Measurements from ENCODE around the gene SEMA3E. TPM values are rescaled to one million over a fixed set of nuclear protein-coding genes. Genes with fewer than 3 reads are reported as not detected.

SEMA3E gene
- total RNA-seq, 4 donors from 2014 or later = 1.5 to 5.3 (median 3.5) TPM

GRCh38 chr7:83339907-83340306, 309.0 kb downstream of the SEMA3E start:
- TF ChIP-seq, protein P1, sequence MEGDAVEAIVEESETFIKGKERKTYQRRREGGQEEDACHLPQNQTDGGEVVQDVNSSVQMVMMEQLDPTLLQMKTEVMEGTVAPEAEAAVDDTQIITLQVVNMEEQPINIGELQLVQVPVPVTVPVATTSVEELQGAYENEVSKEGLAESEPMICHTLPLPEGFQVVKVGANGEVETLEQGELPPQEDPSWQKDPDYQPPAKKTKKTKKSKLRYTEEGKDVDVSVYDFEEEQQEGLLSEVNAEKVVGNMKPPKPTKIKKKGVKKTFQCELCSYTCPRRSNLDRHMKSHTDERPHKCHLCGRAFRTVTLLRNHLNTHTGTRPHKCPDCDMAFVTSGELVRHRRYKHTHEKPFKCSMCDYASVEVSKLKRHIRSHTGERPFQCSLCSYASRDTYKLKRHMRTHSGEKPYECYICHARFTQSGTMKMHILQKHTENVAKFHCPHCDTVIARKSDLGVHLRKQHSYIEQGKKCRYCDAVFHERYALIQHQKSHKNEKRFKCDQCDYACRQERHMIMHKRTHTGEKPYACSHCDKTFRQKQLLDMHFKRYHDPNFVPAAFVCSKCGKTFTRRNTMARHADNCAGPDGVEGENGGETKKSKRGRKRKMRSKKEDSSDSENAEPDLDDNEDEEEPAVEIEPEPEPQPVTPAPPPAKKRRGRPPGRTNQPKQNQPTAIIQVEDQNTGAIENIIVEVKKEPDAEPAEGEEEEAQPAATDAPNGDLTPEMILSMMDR (IDR thresholded peaks at IDR 0.05; ENCODE audit: low read depth) = no peak

GRCh38 chr7:83338277-83338950, 310.5 kb downstream of the SEMA3E start:
- TF ChIP-seq, protein P1 (IDR thresholded peaks at IDR 0.05; ENCODE audit: low read depth) = no peak

- TF ChIP-seq, protein P1 (IDR thresholded peaks at IDR 0.05; ENCODE audit: low read depth) = no peak
Measured at GRCh38 chr7:83337050-83337449, 311.9 kb downstream of the SEMA3E start.

DNA sequence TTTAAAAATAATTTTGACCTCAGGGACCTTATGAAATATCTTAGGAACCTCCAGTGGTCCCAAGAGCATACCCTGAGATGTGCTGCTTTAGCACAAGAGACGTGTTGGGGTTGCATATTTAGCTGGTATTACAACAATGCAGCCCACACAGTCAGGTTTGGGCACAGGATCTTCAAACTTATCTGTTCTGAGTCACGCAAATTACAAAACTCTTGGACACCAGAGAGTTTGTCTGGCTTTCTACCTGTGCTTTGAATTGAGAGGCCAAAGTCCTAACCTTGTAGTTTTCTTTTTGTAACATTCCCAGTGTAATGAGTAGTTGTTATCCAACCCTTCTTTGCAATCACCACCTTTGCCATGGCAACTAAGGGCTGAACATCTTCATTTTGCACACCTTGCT, 322.7 kb downstream of the SEMA3E start:
- TF ChIP-seq, protein P1 (IDR thresholded peaks at IDR 0.05; ENCODE audit: low read depth) = no peak

- TF ChIP-seq, protein P1 (IDR thresholded peaks at IDR 0.05; ENCODE audit: low read depth) = no peak
Measured at GRCh38 chr7:83325083-83325482, 323.9 kb downstream of the SEMA3E start.

GRCh38 chr7:83324596-83324995, 324.3 kb downstream of the SEMA3E start:
- TF ChIP-seq, protein P1 (IDR thresholded peaks at IDR 0.05; ENCODE audit: low read depth) = no peak

GRCh38 chr7:83321011-83321410, 327.9 kb downstream of the SEMA3E start:
- TF ChIP-seq, protein P1 (IDR thresholded peaks at IDR 0.05; ENCODE audit: low read depth) = no peak
